C4-2B (cell line): Measurements from ENCODE around the gene TNS3.

Experiments
- CTCF ChIP-seq: fragments of 450-650 bp; conservative IDR thresholded peaks from 2 replicates; pipeline ENCODE4 v1.5.1; 2017; ENCODE audit warnings: mild to moderate bottlenecking
- ZFX ChIP-seq: fragments of 450-650 bp; IDR thresholded peaks from 2 replicates; pipeline ENCODE4 v1.6.1; 2017

GRCh38 chr7:47383696-47384445, 198.0 kb downstream of the TNS3 start:
- TF ChIP-seq CTCF (no peak), ZFX (no peak)
